ENCODE measurements around the gene DDX3X.

DNA sequence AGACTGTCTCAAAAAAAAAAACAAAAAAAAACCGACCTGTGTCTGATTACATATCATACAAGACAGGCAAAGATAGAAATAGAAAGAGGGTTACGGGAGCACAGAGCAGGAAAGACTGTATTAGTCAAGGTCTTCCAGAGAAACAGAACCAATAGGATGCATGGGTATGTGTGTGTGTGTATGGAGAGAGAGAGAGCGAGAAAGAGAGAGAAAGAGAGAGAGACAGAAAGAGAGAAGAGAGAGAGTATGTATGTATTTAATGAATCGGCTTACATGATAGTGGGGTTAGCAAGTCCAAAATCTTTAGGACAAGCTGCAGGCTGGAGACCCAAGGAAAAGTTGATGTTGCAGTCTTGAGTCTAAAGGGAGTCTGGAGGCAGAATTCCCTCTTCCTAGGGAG is 7.5 kb upstream of the DDX3X start:
- TF ChIP-seq CTCF (IDR thresholded peaks at IDR 0.05): no peak
- TF ChIP-seq POLR2A (IDR thresholded peaks at IDR 0.05): no peak

Measured in testis (tissue), 2 donors.